Keratinocyte (primary cell): Measurements from ENCODE around the gene TMEM87B. TPM values are rescaled to one million over a fixed set of nuclear protein-coding genes. Genes with fewer than 3 reads are reported as not detected.

Experiments
- DNase-seq: peaks from one replicate; pipeline ENCODE4 v3.0.0-alpha.2; 2011; ENCODE audit warnings: low read depth, missing footprints, low spot score
- FAIRE-seq: peaks from 2 replicates; lab custom pipeline; 2011; peaks lifted over from hg19 to GRCh38; lab: Jason Lieb, UNC
- H2AFZ ChIP-seq: 2 replicates; pipeline ENCODE4 v1.6.0; 2012; ENCODE audit warnings: low read length, control low read depth, inconsistent platforms; ENCODE audit not compliant: control insufficient read depth
- H3K27ac ChIP-seq: 2 replicates; pipeline ENCODE4 v1.5.1; 2011; ENCODE audit warnings: low read length; ENCODE audit not compliant: control insufficient read depth, insufficient read depth
- H3K27me3 ChIP-seq: 3 replicates; pipeline ENCODE4 v1.6.0; 2011; ENCODE audit warnings: low read length; ENCODE audit not compliant: control insufficient read depth, insufficient read depth; ENCODE audit errors: extremely low read depth
- H3K36me3 ChIP-seq, 2 experiments: 2 replicates in 1 of 2; 3 replicates in 1 of 2; pipeline ENCODE4 v1.5.1; 2011; ENCODE audit warnings: low read length in 2 of 2, mild to moderate bottlenecking in 1 of 2; ENCODE audit not compliant: control insufficient read depth in 2 of 2, insufficient read depth in 2 of 2; ENCODE audit errors: extremely low read depth in 1 of 2
- H3K4me1 ChIP-seq: 3 replicates; pipeline ENCODE4 v1.5.1; 2011; ENCODE audit warnings: low read length; ENCODE audit not compliant: control insufficient read depth, insufficient read depth; ENCODE audit errors: extremely low read depth
- H3K4me2 ChIP-seq: 3 replicates; pipeline ENCODE4 v1.6.0; 2011; ENCODE audit warnings: low read depth, low read length; ENCODE audit not compliant: control insufficient read depth, insufficient read depth; ENCODE audit errors: extremely low read depth
- H3K4me3 ChIP-seq, 3 experiments: fragments of 200-600 bp in 1 of 3; sonication (generic) in 1 of 3; 2 replicates in 2 of 3; 3 replicates in 1 of 3; pipeline ENCODE4 v1.5.1; 2011 to 2016; ENCODE audit warnings: low read length in 3 of 3, mild to moderate bottlenecking in 3 of 3, control low read depth in 2 of 3, inconsistent platforms in 1 of 3, low read depth in 1 of 3, mixed read lengths in 1 of 3, mixed run types in 1 of 3, moderate library complexity in 1 of 3; ENCODE audit not compliant: control insufficient read depth in 2 of 3, insufficient read depth in 2 of 3; ENCODE audit errors: extremely low read depth in 1 of 3
- H3K79me2 ChIP-seq: 2 replicates; pipeline ENCODE4 v1.6.0; 2012; ENCODE audit warnings: low read length; ENCODE audit not compliant: control insufficient read depth, insufficient read depth
- H3K9ac ChIP-seq: 3 replicates; pipeline ENCODE4 v1.6.0; 2011; ENCODE audit warnings: low read length; ENCODE audit not compliant: control insufficient read depth, insufficient read depth; ENCODE audit errors: extremely low read depth
- H3K9me1 ChIP-seq: 3 replicates; pipeline ENCODE4 v1.6.0; 2011; ENCODE audit warnings: low read length; ENCODE audit not compliant: control insufficient read depth, insufficient read depth; ENCODE audit errors: extremely low read depth
- H3K9me3 ChIP-seq: 2 replicates; pipeline ENCODE4 v1.5.1; 2012; ENCODE audit warnings: low read depth, low read length; ENCODE audit not compliant: control insufficient read depth
- H4K20me1 ChIP-seq: 3 replicates; pipeline ENCODE4 v1.6.0; 2011; ENCODE audit warnings: low read length; ENCODE audit not compliant: control insufficient read depth, insufficient read depth; ENCODE audit errors: extremely low read depth
- CTCF ChIP-seq, 3 experiments: IDR thresholded peaks in 1 of 3; conservative IDR thresholded peaks in 1 of 3; optimal IDR thresholded peaks in 1 of 3; 2 replicates in 2 of 3; 3 replicates in 1 of 3; pipeline versions ENCODE3 to v1.5.1; 2011; ENCODE audit warnings: low read length in 3 of 3, mild to moderate bottlenecking in 3 of 3, moderate library complexity in 2 of 3, control low read depth in 1 of 3, inconsistent platforms in 1 of 3; ENCODE audit not compliant: insufficient read depth in 2 of 3; ENCODE audit errors: extremely low read depth in 1 of 3
- EZH2 ChIP-seq: IDR thresholded peaks from one replicate; pipeline ENCODE4 v1.6.1; 2012; ENCODE audit warnings: inconsistent platforms, mild to moderate bottlenecking, low read length, moderate library complexity
- dilution Hi-C: fragments of 300-500 bp; cut with MboI; formaldehyde crosslinking; loops from one replicate; pipeline ENCODE4 v1.7.0; 2020; ENCODE audit warnings: low sequenced_read_pairs; ENCODE audit not compliant: extremely low pct_ligation_motif_present
- polyA plus RNA-seq, 5 experiments: library from polyadenylated mRNA; depleted of rRNA in 3 of 5; stranded (reverse) in 3 of 5; stranded (forward) in 1 of 5; unstranded in 1 of 5; fragments of >200 nt; gene quantifications; 1 replicate in 1 of 5; 2 replicates in 3 of 5; 3 replicates in 1 of 5; pipeline versions ENCODE4 v1.2.1 to v1.2.3, GENCODE V29; 2011 to 2012; ENCODE audit warnings: missing spikeins in 2 of 5, low read depth in 1 of 5, low replicate concordance in 1 of 5

Gene TMEM87B
- polyA plus RNA-seq, 1 donor (not counting 4 experiments of a cell fraction or from before 2014, with no cell fraction given): 37.3 TPM

- H3K9ac ChIP-seq: no peak overlapping the region
- no peaks in the 10 kb centered on the region for H3K4me1 ChIP-seq
- dilution Hi-C loops: no loop called here
- TF ChIP-seq EZH2: no peak
- no peak for TF ChIP-seq CTCF (optimal IDR thresholded peaks at IDR 0.05 in 1 of 3, IDR thresholded peaks at IDR 0.05 in 1 of 3, conservative IDR thresholded peaks at IDR 0.05 in 1 of 3; ENCODE audit: extremely low read depth in 1 of 3, insufficient read depth in 2 of 3, low read length in 3 of 3)
- H3K9me3 ChIP-seq: no peaks in the 10 kb centered on the region
- no peak overlapping the region for H3K27ac ChIP-seq
- H3K36me3 ChIP-seq: no peaks in the 10 kb centered on the region
- no peaks in the 10 kb centered on the region for H3K79me2 ChIP-seq
- H3K4me3 ChIP-seq: no peak overlapping the region
- FAIRE-seq: no peak
- H2AFZ ChIP-seq: no peak overlapping the region
- no peaks in the 10 kb centered on the region for H3K27me3 ChIP-seq
- no peak overlapping the region for H3K4me2 ChIP-seq
- H3K9me1 ChIP-seq: no peaks in the 10 kb centered on the region
- H4K20me1 ChIP-seq: no peaks in the 10 kb centered on the region
- no peak for DNase-seq
These were observed 106.5 kb downstream of the TMEM87B start for GRCh38 chr2:112161431-112162145.

GRCh38 chr2:112162341-112162740 lies 107.3 kb downstream of the TMEM87B start:
- DNase-seq: no peak
- no peaks in the 10 kb centered on the region for H3K4me1 ChIP-seq
- FAIRE-seq: no peak
- H3K36me3 ChIP-seq: no peaks in the 10 kb centered on the region
- H3K9me3 ChIP-seq: no peaks in the 10 kb centered on the region
- H3K4me2 ChIP-seq: no peak overlapping the region
- H4K20me1 ChIP-seq: no peaks in the 10 kb centered on the region
- H3K9me1 ChIP-seq: no peaks in the 10 kb centered on the region
- no peak for TF ChIP-seq EZH2
- TF ChIP-seq CTCF (optimal IDR thresholded peaks at IDR 0.05 in 1 of 3, IDR thresholded peaks at IDR 0.05 in 1 of 3, conservative IDR thresholded peaks at IDR 0.05 in 1 of 3; ENCODE audit: extremely low read depth in 1 of 3, insufficient read depth in 2 of 3, low read length in 3 of 3): no peak
- dilution Hi-C loops: no loop called here
- H3K27ac ChIP-seq: no peak overlapping the region
- no peak overlapping the region for H3K4me3 ChIP-seq
- H3K9ac ChIP-seq: no peak overlapping the region
- no peak overlapping the region for H2AFZ ChIP-seq
- no peaks in the 10 kb centered on the region for H3K79me2 ChIP-seq
- H3K27me3 ChIP-seq: no peaks in the 10 kb centered on the region
